ENCODE results near the gene OR52D1.

Gene OR52D1

GRCh38 chr11:5488798-5489399, 414 bp downstream of the OR52D1 start:
- no peak overlapping the region for H3K4me2 ChIP-seq (ENCODE audit: low read length)
- H3K4me3 ChIP-seq (ENCODE audit: low read length), result no peak overlapping the region
- no peaks in the 10 kb centered on the region for H3K36me3 ChIP-seq (ENCODE audit: insufficient read depth, low read length)
- no peaks in the 10 kb centered on the region for H3K9me3 ChIP-seq (replicated peaks; ENCODE audit: low read length)
- no peaks in the 10 kb centered on the region for H3K27me3 ChIP-seq (ENCODE audit: control insufficient read depth, insufficient read depth, low read length)
- no peak overlapping the region for H3K9ac ChIP-seq (ENCODE audit: low read depth, low read length)
- H3K4me1 ChIP-seq (ENCODE audit: control insufficient read depth, insufficient read depth, low read length), result no peaks in the 10 kb centered on the region

- Histone ChIP-seq H3K9me3 (replicated peaks; ENCODE audit: low read length) (no peaks in the 10 kb centered on the region), H3K9ac (ENCODE audit: low read depth, low read length) (no peak overlapping the region), H3K27me3 (ENCODE audit: control insufficient read depth, insufficient read depth, low read length) (no peaks in the 10 kb centered on the region), H3K4me1 (ENCODE audit: control insufficient read depth, insufficient read depth, low read length) (no peaks in the 10 kb centered on the region), H3K36me3 (ENCODE audit: insufficient read depth, low read length) (no peaks in the 10 kb centered on the region), H3K4me2 (ENCODE audit: low read length) (no peak overlapping the region), H3K4me3 (ENCODE audit: low read length) (no peak overlapping the region)
These were observed 1.3 kb downstream of the OR52D1 start for GRCh38 chr11:5489576-5490357.

GRCh38 chr11:5499671-5500070, 11.2 kb downstream of the OR52D1 start:
- no peak overlapping the region for H3K4me2 ChIP-seq (ENCODE audit: low read length)
- no peaks in the 10 kb centered on the region for H3K4me1 ChIP-seq (ENCODE audit: control insufficient read depth, insufficient read depth, low read length)
- no peaks in the 10 kb centered on the region for H3K27me3 ChIP-seq (ENCODE audit: control insufficient read depth, insufficient read depth, low read length)
- no peak overlapping the region for H3K4me3 ChIP-seq (ENCODE audit: low read length)
- no peaks in the 10 kb centered on the region for H3K9me3 ChIP-seq (replicated peaks; ENCODE audit: low read length)
- no peaks in the 10 kb centered on the region for H3K36me3 ChIP-seq (ENCODE audit: insufficient read depth, low read length)
- no peak overlapping the region for H3K9ac ChIP-seq (ENCODE audit: low read depth, low read length)

- Histone ChIP-seq H3K4me2 (ENCODE audit: low read length) (no peak overlapping the region), H3K4me1 (ENCODE audit: control insufficient read depth, insufficient read depth, low read length) (no peaks in the 10 kb centered on the region), H3K9ac (ENCODE audit: low read depth, low read length) (no peak overlapping the region), H3K27me3 (ENCODE audit: control insufficient read depth, insufficient read depth, low read length) (no peaks in the 10 kb centered on the region), H3K9me3 (replicated peaks; ENCODE audit: low read length) (no peaks in the 10 kb centered on the region), H3K4me3 (ENCODE audit: low read length) (no peak overlapping the region), H3K36me3 (ENCODE audit: insufficient read depth, low read length) (no peaks in the 10 kb centered on the region)
These were observed 11.9 kb downstream of the OR52D1 start for GRCh38 chr11:5500393-5500801.

GRCh38 chr11:5504403-5504921, 16.0 kb downstream of the OR52D1 start:
- no peak overlapping the region for H3K4me3 ChIP-seq (ENCODE audit: low read length)
- H3K4me2 ChIP-seq (ENCODE audit: low read length), result no peak overlapping the region
- no peak overlapping the region for H3K9ac ChIP-seq (ENCODE audit: low read depth, low read length)
- H3K27me3 ChIP-seq (ENCODE audit: control insufficient read depth, insufficient read depth, low read length), result peaks cover 9% of the 10 kb centered on the region
- H3K36me3 ChIP-seq (ENCODE audit: insufficient read depth, low read length), result no peaks in the 10 kb centered on the region
- no peaks in the 10 kb centered on the region for H3K4me1 ChIP-seq (ENCODE audit: control insufficient read depth, insufficient read depth, low read length)
- H3K9me3 ChIP-seq (replicated peaks; ENCODE audit: low read length), result no peaks in the 10 kb centered on the region

- H3K9me3 ChIP-seq (replicated peaks; ENCODE audit: low read length), result no peaks in the 10 kb centered on the region
These were observed 17.0 kb downstream of the OR52D1 start for GRCh38 chr11:5505363-5506048.

GRCh38 chr11:5507177-5507932, 18.9 kb downstream of the OR52D1 start:
- H3K36me3 ChIP-seq (ENCODE audit: insufficient read depth, low read length), result no peaks in the 10 kb centered on the region
- no peak overlapping the region for H3K4me2 ChIP-seq (ENCODE audit: low read length)
- H3K4me1 ChIP-seq (ENCODE audit: control insufficient read depth, insufficient read depth, low read length), result no peaks in the 10 kb centered on the region
- no peak overlapping the region for H3K4me3 ChIP-seq (ENCODE audit: low read length)
- no peak overlapping the region for H3K9ac ChIP-seq (ENCODE audit: low read depth, low read length)
- no peaks in the 10 kb centered on the region for H3K9me3 ChIP-seq (replicated peaks; ENCODE audit: low read length)
- H3K27me3 ChIP-seq (ENCODE audit: control insufficient read depth, insufficient read depth, low read length), result peaks cover 13% of the 10 kb centered on the region

More at GRCh38 chr11:5505363-5506048, 17.0 kb downstream of the OR52D1 start:
- no peak overlapping the region for H3K4me2 ChIP-seq (ENCODE audit: low read length)
- H3K36me3 ChIP-seq (ENCODE audit: insufficient read depth, low read length), result no peaks in the 10 kb centered on the region
- H3K27me3 ChIP-seq (ENCODE audit: control insufficient read depth, insufficient read depth, low read length), result peaks cover 9% of the 10 kb centered on the region
- no peak overlapping the region for H3K4me3 ChIP-seq (ENCODE audit: low read length)
- H3K4me1 ChIP-seq (ENCODE audit: control insufficient read depth, insufficient read depth, low read length), result no peaks in the 10 kb centered on the region
- no peak overlapping the region for H3K9ac ChIP-seq (ENCODE audit: low read depth, low read length)

GRCh38 chr11:5507933-5508305, 19.4 kb downstream of the OR52D1 start:
- no peak overlapping the region for H3K9ac ChIP-seq (ENCODE audit: low read depth, low read length)
- H3K4me2 ChIP-seq (ENCODE audit: low read length), result no peak overlapping the region
- H3K9me3 ChIP-seq (replicated peaks; ENCODE audit: low read length), result no peaks in the 10 kb centered on the region
- H3K36me3 ChIP-seq (ENCODE audit: insufficient read depth, low read length), result no peaks in the 10 kb centered on the region
- peaks cover 15% of the 10 kb centered on the region for H3K27me3 ChIP-seq (ENCODE audit: control insufficient read depth, insufficient read depth, low read length)
- H3K4me1 ChIP-seq (ENCODE audit: control insufficient read depth, insufficient read depth, low read length), result no peaks in the 10 kb centered on the region
- no peak overlapping the region for H3K4me3 ChIP-seq (ENCODE audit: low read length)

- Histone ChIP-seq H3K27me3 (ENCODE audit: control insufficient read depth, insufficient read depth, low read length) (peaks cover 15% of the 10 kb centered on the region), H3K9me3 (replicated peaks; ENCODE audit: low read length) (no peaks in the 10 kb centered on the region), H3K36me3 (ENCODE audit: insufficient read depth, low read length) (no peaks in the 10 kb centered on the region), H3K4me2 (ENCODE audit: low read length) (no peak overlapping the region), H3K9ac (ENCODE audit: low read depth, low read length) (no peak overlapping the region), H3K4me1 (ENCODE audit: control insufficient read depth, insufficient read depth, low read length) (no peaks in the 10 kb centered on the region), H3K4me3 (ENCODE audit: low read length) (no peak overlapping the region)
These were observed 20.1 kb downstream of the OR52D1 start for GRCh38 chr11:5508605-5509004.

- no peaks in the 10 kb centered on the region for H3K4me1 ChIP-seq (ENCODE audit: control insufficient read depth, insufficient read depth, low read length)
- no peaks in the 10 kb centered on the region for H3K36me3 ChIP-seq (ENCODE audit: insufficient read depth, low read length)
- no peak within 1 kb of the TSS for H3K4me3 ChIP-seq (ENCODE audit: low read length)
- H3K4me2 ChIP-seq (ENCODE audit: low read length), result no peak within 1 kb of the TSS
- no peaks in the 10 kb centered on the region for H3K9me3 ChIP-seq (replicated peaks; ENCODE audit: low read length)
- peaks cover 15% of the 10 kb centered on the region for H3K27me3 ChIP-seq (ENCODE audit: control insufficient read depth, insufficient read depth, low read length)
- H3K9ac ChIP-seq (ENCODE audit: low read depth, low read length), result no peak within 1 kb of the TSS
These were observed 21.3 kb downstream of the OR52D1 start, which contains the start of gene UBQLN3 for GRCh38 chr11:5509803-5510202. Gene UBQLN3, minus strand, starts transcription at chr11:5509957. Its CDS starts 399 bp downstream, at chr11:5509558.

- no peak overlapping the region for H3K4me3 ChIP-seq (ENCODE audit: low read length)
- H3K9me3 ChIP-seq (replicated peaks; ENCODE audit: low read length), result no peaks in the 10 kb centered on the region
- H3K4me2 ChIP-seq (ENCODE audit: low read length), result no peak overlapping the region
- H3K9ac ChIP-seq (ENCODE audit: low read depth, low read length), result no peak overlapping the region
- no peaks in the 10 kb centered on the region for H3K4me1 ChIP-seq (ENCODE audit: control insufficient read depth, insufficient read depth, low read length)
- H3K36me3 ChIP-seq (ENCODE audit: insufficient read depth, low read length), result no peaks in the 10 kb centered on the region
- H3K27me3 ChIP-seq (ENCODE audit: control insufficient read depth, insufficient read depth, low read length), result peaks cover 6% of the 10 kb centered on the region
These were observed 26.4 kb downstream of the OR52D1 start for GRCh38 chr11:5514841-5515240.
